ENCODE results near the gene NIPSNAP2.

DNA sequence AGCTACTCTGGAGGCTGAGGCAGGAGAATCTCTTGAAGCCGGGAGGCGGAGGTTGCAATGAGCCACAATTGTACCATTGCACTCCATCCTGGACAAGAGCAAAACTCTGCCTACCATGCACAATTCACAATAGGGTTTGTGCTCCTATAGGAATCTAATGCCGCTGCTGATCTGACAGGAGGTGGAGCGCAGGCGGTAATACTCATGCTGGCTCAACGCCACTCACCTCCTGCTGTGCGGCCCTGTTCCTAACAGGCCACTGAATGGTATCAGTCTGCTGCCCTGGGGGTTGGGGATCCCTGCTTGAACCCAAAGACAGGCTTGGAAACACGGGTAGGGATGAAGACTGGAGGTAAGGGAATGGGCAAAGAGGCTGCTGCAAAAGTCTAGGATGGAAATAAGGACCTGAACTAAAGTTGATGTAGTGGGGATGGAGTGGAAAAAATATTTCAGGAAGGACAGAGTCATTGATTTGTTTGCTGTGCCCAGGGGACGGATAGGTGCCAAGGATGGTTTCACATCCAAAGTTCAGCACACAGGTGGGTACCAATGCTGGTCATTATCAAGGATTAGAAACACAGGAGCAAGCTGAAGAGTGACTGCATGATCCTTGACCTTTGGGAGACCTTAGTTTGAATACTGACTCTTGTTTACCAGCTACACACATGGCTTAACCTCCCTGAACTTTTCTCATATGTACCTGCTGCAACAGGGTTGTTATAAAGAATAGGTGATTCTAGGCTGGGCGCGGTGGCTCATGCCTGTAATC is 10.5 kb upstream of the NIPSNAP2 start:
- TF ChIP-seq EZH2 (IDR thresholded peaks at IDR 0.05; ENCODE audit: insufficient read depth, poor library complexity, severe bottlenecking) (no peak), EZH2phosphoT487 (IDR thresholded peaks at IDR 0.05; ENCODE audit: insufficient read depth, low read depth) (no peak)

All from GM23248 (cell line).